Measurements from ENCODE around the gene MAN1C1. TPM values are rescaled to one million over a fixed set of nuclear protein-coding genes. Genes with fewer than 3 reads are reported as not detected.

The MAN1C1 gene
- total RNA-seq, 1 experiment from 2014 or later, result 16.8 TPM

GRCh38 chr1:25819491-25820246 lies 203.1 kb downstream of the MAN1C1 start, which contains the start of gene MTFR1L (continued):
- TF ChIP-seq USF1 (CRISPR knock-in tag; IDR thresholded peaks at IDR 0.05) (no peak), NR2C2 (CRISPR knock-in tag; IDR thresholded peaks at IDR 0.05) (peak; percentile 68), ZNF512 (CRISPR knock-in tag; IDR thresholded peaks at IDR 0.05; ENCODE audit: borderline replicate concordance) (no peak), HMGXB4 (CRISPR knock-in tag; IDR thresholded peaks at IDR 0.05) (peak; percentile 85), SMAD3 (CRISPR knock-in tag; IDR thresholded peaks at IDR 0.05; ENCODE audit: borderline replicate concordance) (peak; percentile 62; the same call in 1 of the 2 replicates)

GRCh38 chr1:25820247-25821111 lies 203.9 kb downstream of the MAN1C1 start:
- DNase-seq (ENCODE audit: low spot score) (peak; percentile 47), ATAC-seq (peak; percentile 46)
- ChIA-PET POLR2A (interaction anchor here (1.0 to 1.7 kb wide), 5 partner anchors 20 to 203 kb away, joined by 3 to 6 read pairs (median 3); partner anchors contain the start of genes PAQR7 and SELENON), CTCF (interaction anchor here (0.9 to 5.5 kb wide), 15 partner anchors 10 to 370 kb away, joined by 3 to 26 read pairs (median 4); partner anchors contain the start of genes CATSPER4, CNKSR1 and PAFAH2)
- Mint-ChIP-seq H3K4me3 (peak overlapping the region; percentile 98), H3K27me3 (ENCODE audit: low read depth) (peaks cover 10% of the 10 kb centered on the region), H3K4me1 (peaks cover 35% of the 10 kb centered on the region), H3K36me3 (0 out of 2 replicates have a peak, but pooled peaks cover 1% of the 10 kb centered on the region), H3K9me3 (no peaks in the 10 kb centered on the region), H3K27ac (peak overlapping the region; percentile 53)
- peak; percentile 91; the same call in 1 of the 2 replicates for TF ChIP-seq ARID4B (CRISPR knock-in tag; IDR thresholded peaks at IDR 0.05; ENCODE audit: borderline replicate concordance)
- no peak for TF ChIP-seq FOXJ3 (CRISPR knock-in tag; IDR thresholded peaks at IDR 0.05; ENCODE audit: borderline replicate concordance)
- TF ChIP-seq ESRRA (CRISPR knock-in tag; IDR thresholded peaks at IDR 0.05; ENCODE audit: borderline replicate concordance), result 0 out of 2 replicates have a peak, but pooled peaks have one; percentile 63
- no peak for TF ChIP-seq ZNF416 (CRISPR knock-in tag; IDR thresholded peaks at IDR 0.05)
- 0 out of 2 replicates have a peak, but pooled peaks have one; percentile 26 for TF ChIP-seq SMAD4 (CRISPR knock-in tag; IDR thresholded peaks at IDR 0.05)
- TF ChIP-seq ATF3 (CRISPR knock-in tag; conservative IDR thresholded peaks at IDR 0.05), result no peak
- no peak for TF ChIP-seq CTCF (IDR thresholded peaks at IDR 0.05)
- TF ChIP-seq ATF6 (CRISPR knock-in tag; IDR thresholded peaks at IDR 0.05), result no peak
- no peak for TF ChIP-seq ZNF281 (CRISPR knock-in tag; IDR thresholded peaks at IDR 0.05)
- TF ChIP-seq FOXK1 (CRISPR knock-in tag; IDR thresholded peaks at IDR 0.05), result peak; percentile 15; the same call in 1 of the 2 replicates
- TF ChIP-seq JUN (CRISPR knock-in tag; IDR thresholded peaks at IDR 0.05), result peak; percentile 74

Measured in WTC11 (cell line).